ENCODE results near the gene C8B.

C8B gene

DNA sequence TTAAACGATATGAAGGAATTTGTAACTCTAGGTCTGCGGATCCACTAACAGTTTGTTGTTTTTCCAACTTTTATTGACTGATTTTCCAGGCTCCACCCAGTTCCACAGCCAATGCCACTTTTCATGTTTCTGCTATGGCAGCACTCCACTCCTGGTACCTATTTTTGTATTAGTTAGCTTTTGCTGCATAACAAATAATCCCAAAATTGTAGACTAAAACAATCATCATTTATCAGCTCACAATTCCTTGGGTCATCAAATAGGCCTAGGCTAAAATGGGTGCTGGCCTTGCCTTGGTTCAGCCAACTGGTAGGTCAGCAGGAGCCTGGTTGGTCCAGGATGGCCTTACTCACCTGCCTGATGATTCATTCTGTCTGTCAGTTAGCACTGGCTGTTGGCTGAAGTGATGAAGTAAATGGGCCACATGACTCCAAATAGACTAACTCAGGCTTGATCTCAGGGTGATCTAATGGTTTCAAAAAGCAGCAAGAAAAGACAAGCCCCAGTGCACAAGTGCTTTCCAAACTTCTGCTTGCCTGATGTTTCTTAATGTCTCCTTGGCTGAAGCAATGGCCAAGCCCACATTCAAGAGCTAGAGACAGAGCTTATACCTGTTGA lies 3.2 kb upstream of the C8B start:
- H3K4me3 ChIP-seq (replicated peaks; ENCODE audit: insufficient read depth, low read length) = no peak overlapping the region
- no peak overlapping the region for H3K27ac ChIP-seq (replicated peaks)
- TF ChIP-seq POLR2AphosphoS5 (IDR thresholded peaks at IDR 0.05; ENCODE audit: low read depth) = no peak
- TF ChIP-seq, protein P1, sequence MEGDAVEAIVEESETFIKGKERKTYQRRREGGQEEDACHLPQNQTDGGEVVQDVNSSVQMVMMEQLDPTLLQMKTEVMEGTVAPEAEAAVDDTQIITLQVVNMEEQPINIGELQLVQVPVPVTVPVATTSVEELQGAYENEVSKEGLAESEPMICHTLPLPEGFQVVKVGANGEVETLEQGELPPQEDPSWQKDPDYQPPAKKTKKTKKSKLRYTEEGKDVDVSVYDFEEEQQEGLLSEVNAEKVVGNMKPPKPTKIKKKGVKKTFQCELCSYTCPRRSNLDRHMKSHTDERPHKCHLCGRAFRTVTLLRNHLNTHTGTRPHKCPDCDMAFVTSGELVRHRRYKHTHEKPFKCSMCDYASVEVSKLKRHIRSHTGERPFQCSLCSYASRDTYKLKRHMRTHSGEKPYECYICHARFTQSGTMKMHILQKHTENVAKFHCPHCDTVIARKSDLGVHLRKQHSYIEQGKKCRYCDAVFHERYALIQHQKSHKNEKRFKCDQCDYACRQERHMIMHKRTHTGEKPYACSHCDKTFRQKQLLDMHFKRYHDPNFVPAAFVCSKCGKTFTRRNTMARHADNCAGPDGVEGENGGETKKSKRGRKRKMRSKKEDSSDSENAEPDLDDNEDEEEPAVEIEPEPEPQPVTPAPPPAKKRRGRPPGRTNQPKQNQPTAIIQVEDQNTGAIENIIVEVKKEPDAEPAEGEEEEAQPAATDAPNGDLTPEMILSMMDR (IDR thresholded peaks at IDR 0.05; ENCODE audit: insufficient read depth, low read length) = no peak
- H3K27me3 ChIP-seq (ENCODE audit: insufficient read depth, poor library complexity, severe bottlenecking) = no peaks in the 10 kb centered on the region
- DNase-seq (ENCODE audit: low read depth in 1 of 2, low spot score in 1 of 2) = no peak

DNA sequence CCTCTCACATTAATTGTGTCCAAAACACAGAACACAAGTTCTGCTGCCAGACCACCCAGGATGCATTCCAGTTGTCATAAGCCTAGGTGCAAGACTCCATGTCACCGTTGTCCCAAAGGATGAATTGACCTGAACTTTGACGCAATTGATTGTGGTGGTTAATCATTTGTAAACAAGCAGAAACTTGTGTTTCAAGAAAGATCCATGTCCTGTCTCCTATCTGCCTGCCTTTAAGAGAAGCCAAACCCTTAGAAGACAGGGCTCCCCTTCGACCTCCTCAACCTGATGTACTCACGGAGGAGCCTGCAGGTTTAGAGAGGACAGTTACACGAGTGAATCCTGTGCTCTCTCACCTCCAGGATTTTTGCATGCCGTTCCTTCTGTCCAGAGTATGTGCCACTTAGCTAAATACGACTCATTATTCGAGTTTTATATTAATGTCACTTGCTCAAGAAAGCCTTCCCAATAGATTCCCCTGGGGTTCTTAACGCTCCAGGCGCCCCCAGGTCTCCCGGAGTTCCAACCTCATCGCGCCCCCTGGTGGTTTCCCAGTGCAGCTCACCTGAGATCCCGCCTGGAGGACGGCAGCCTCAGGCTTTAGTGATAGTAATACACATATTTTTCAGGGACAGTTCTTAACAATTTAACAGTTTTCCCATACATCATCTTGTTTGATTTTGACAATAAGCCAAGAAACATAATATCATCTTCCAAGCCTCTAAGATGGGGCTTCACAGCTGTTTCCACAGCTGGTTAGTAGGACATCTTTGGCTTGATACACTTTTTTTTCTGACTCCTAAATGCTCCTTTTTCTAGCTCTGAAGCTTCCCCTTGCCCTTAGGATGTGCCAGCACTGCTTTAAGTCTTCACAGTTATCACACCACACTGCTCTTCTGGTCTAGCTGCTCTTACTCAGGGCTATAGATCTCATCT lies 2.4 kb upstream of the C8B start:
- H3K27me3 ChIP-seq (ENCODE audit: insufficient read depth, poor library complexity, severe bottlenecking) = no peaks in the 10 kb centered on the region
- H3K27ac ChIP-seq (replicated peaks) = no peak overlapping the region
- H3K4me3 ChIP-seq (replicated peaks; ENCODE audit: insufficient read depth, low read length) = no peak overlapping the region
- TF ChIP-seq, protein P2, sequence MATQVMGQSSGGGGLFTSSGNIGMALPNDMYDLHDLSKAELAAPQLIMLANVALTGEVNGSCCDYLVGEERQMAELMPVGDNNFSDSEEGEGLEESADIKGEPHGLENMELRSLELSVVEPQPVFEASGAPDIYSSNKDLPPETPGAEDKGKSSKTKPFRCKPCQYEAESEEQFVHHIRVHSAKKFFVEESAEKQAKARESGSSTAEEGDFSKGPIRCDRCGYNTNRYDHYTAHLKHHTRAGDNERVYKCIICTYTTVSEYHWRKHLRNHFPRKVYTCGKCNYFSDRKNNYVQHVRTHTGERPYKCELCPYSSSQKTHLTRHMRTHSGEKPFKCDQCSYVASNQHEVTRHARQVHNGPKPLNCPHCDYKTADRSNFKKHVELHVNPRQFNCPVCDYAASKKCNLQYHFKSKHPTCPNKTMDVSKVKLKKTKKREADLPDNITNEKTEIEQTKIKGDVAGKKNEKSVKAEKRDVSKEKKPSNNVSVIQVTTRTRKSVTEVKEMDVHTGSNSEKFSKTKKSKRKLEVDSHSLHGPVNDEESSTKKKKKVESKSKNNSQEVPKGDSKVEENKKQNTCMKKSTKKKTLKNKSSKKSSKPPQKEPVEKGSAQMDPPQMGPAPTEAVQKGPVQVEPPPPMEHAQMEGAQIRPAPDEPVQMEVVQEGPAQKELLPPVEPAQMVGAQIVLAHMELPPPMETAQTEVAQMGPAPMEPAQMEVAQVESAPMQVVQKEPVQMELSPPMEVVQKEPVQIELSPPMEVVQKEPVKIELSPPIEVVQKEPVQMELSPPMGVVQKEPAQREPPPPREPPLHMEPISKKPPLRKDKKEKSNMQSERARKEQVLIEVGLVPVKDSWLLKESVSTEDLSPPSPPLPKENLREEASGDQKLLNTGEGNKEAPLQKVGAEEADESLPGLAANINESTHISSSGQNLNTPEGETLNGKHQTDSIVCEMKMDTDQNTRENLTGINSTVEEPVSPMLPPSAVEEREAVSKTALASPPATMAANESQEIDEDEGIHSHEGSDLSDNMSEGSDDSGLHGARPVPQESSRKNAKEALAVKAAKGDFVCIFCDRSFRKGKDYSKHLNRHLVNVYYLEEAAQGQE (IDR thresholded peaks at IDR 0.05; ENCODE audit: insufficient replicate concordance, low read depth) = no peak
- no peak for TF ChIP-seq SPI1 (IDR thresholded peaks at IDR 0.05; ENCODE audit: borderline replicate concordance, low read depth)
- no peak for TF ChIP-seq GABPA (IDR thresholded peaks at IDR 0.05; ENCODE audit: low read depth)
- TF ChIP-seq POLR2AphosphoS5 (IDR thresholded peaks at IDR 0.05; ENCODE audit: low read depth) = no peak
- TF ChIP-seq, protein P1 (IDR thresholded peaks at IDR 0.05; ENCODE audit: insufficient read depth, low read length) = no peak
- no peak for DNase-seq (ENCODE audit: low read depth in 1 of 2, low spot score in 1 of 2)

DNA sequence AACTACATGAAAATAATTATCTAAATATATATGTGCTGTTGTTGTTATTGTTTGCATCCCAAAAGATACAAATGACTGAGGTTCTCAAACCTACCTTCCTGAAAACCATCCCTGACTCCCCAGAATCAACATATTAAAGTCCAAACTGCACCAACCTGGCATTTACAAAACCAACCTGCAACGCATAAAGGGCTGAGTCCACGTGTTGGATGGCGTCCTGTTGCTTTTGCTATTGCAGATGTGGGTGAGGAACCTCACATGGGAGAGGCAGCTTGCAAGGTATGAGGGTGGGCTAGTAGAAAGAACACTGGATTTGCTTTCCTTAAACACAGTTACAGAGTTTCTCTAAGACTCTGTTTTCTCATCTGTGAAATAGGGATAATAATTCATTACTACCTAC lies 1.5 kb upstream of the C8B start:
- TF ChIP-seq POLR2AphosphoS5 (IDR thresholded peaks at IDR 0.05; ENCODE audit: low read depth) = no peak
- TF ChIP-seq, protein P2 (IDR thresholded peaks at IDR 0.05; ENCODE audit: insufficient replicate concordance, low read depth) = no peak
- TF ChIP-seq, protein P1 (IDR thresholded peaks at IDR 0.05; ENCODE audit: insufficient read depth, low read length) = no peak
- no peak for TF ChIP-seq GABPA (IDR thresholded peaks at IDR 0.05; ENCODE audit: low read depth)
- no peak for TF ChIP-seq SPI1 (IDR thresholded peaks at IDR 0.05; ENCODE audit: borderline replicate concordance, low read depth)
- DNase-seq (ENCODE audit: low read depth in 1 of 2, low spot score in 1 of 2) = no peak

More for the DNA sequence above, 1.5 kb upstream of the C8B start:
- H3K27me3 ChIP-seq (ENCODE audit: insufficient read depth, poor library complexity, severe bottlenecking) = no peaks in the 10 kb centered on the region
- H3K27ac ChIP-seq (replicated peaks) = no peak overlapping the region
- H3K4me3 ChIP-seq (replicated peaks; ENCODE audit: insufficient read depth, low read length) = no peak overlapping the region
